Measurements from ENCODE around the gene CAPSL.

- TF ChIP-seq CTCF (IDR thresholded peaks at IDR 0.05) (no peak), POLR2A (IDR thresholded peaks at IDR 0.05) (no peak)
These were observed 70.4 kb downstream of the CAPSL start for GRCh38 chr5:35867998-35868397.
